HepG2 (cell line): Measurements from ENCODE around the gene CAMK2G. TPM values are rescaled to one million over a fixed set of nuclear protein-coding genes. Genes with fewer than 3 reads are reported as not detected.

ENCODE experiments used
- ATAC-seq: fragments of 200-7000 bp; cut with Tn5 transposase; 3 replicates; pipeline ENCODE4 v1.9.1; 2020; ENCODE audit warnings: mild to moderate bottlenecking, moderate library complexity
- BruUV-seq: library from RNA; stranded (reverse); fragments of 400-500 nt; replicated peaks from 2 replicates; lab custom pipeline; 2021; lab: Mats Ljungman, UMichigan
- CTCF ChIA-PET: fragments of 300-600 bp; formaldehyde crosslinking; extraction: SDS; loops from one replicate; lab custom pipeline; 2021; ENCODE audit warnings: low total read pairs, inconsistent platforms, low intra/inter-chr PET ratio; lab: Yijun Ruan, JAX
- POLR2A ChIA-PET: fragments of 350-600 bp; sonication (Branson Sonifier 250); formaldehyde crosslinking; loops from one replicate; lab custom pipeline; 2020; ENCODE audit warnings: antibody characterized with exemption, inconsistent platforms; lab: Yijun Ruan, JAX
- DNase-seq: peaks from one replicate; pipeline ENCODE4 v3.0.0-alpha.2; 2015; ENCODE audit warnings: low spot score
- FAIRE-seq: peaks from 3 replicates; lab custom pipeline; 2011; peaks lifted over from hg19 to GRCh38; lab: Jason Lieb, UNC
- H2AFZ ChIP-seq: one replicate; pipeline ENCODE4 v1.6.1; 2011; ENCODE audit warnings: low read length, inconsistent platforms
- H3K27ac ChIP-seq: fragments of 300-600 bp; 3 replicates; pipeline ENCODE4 v1.8.0; 2011; ENCODE audit warnings: mixed run types, mild to moderate bottlenecking, mixed read lengths, low read length, inconsistent platforms; ENCODE audit not compliant: insufficient read depth; ENCODE audit errors: extremely low read length
- H3K27me3 ChIP-seq, 2 experiments: fragments of 200-600 bp in 1 of 2; 2 replicates in 1 of 2; 3 replicates in 1 of 2; pipeline versions ENCODE4 v1.6.0 to v1.8.0; 2011; ENCODE audit warnings: low read length in 2 of 2, mild to moderate bottlenecking in 2 of 2, moderate library complexity in 2 of 2, inconsistent platforms in 1 of 2; ENCODE audit not compliant: insufficient read depth in 2 of 2, control insufficient read depth in 1 of 2
- H3K36me3 ChIP-seq, 2 experiments: fragments of 200-600 bp in 1 of 2; replicated peaks in 1 of 2; 2 replicates in 1 of 2; 3 replicates in 1 of 2; pipeline versions ENCODE4 v1.5.1 to v1.8.0; 2011; ENCODE audit warnings: low read length in 2 of 2, inconsistent platforms in 1 of 2; ENCODE audit not compliant: insufficient read depth in 2 of 2, control insufficient read depth in 1 of 2
- H3K4me1 ChIP-seq: 2 replicates; pipeline ENCODE4 v1.5.1; 2012; ENCODE audit warnings: low read length, inconsistent platforms; ENCODE audit not compliant: insufficient read depth
- H3K4me2 ChIP-seq: 2 replicates; pipeline ENCODE4 v1.6.0; 2011; ENCODE audit warnings: low read depth, low read length, inconsistent platforms
- H3K4me3 ChIP-seq, 3 experiments: fragments of 200-600 bp in 1 of 3; sonication (generic), shearing (Covaris generic) in 1 of 3; replicated peaks in 1 of 3; 2 replicates each; pipeline ENCODE4 v1.5.1; 2011 to 2016; ENCODE audit warnings: low read length in 3 of 3, inconsistent platforms in 2 of 3, low read depth in 2 of 3, mild to moderate bottlenecking in 2 of 3, control low read depth in 1 of 3, mixed read lengths in 1 of 3; ENCODE audit not compliant: insufficient read depth in 1 of 3
- H3K79me2 ChIP-seq: one replicate; pipeline ENCODE4 v1.6.1; 2011; ENCODE audit warnings: low read length, inconsistent platforms; ENCODE audit not compliant: insufficient read depth
- H3K9ac ChIP-seq: 2 replicates; pipeline ENCODE4 v1.6.0; 2011; ENCODE audit warnings: mild to moderate bottlenecking, low read depth, low read length, inconsistent platforms; ENCODE audit not compliant: insufficient read depth
- H3K9me3 ChIP-seq: 2 replicates; pipeline ENCODE4 v1.5.1; 2012; ENCODE audit warnings: mild to moderate bottlenecking, low read length
- H4K20me1 ChIP-seq: 2 replicates; pipeline ENCODE4 v1.6.0; 2011; ENCODE audit warnings: inconsistent platforms, mild to moderate bottlenecking, low read length, moderate library complexity; ENCODE audit not compliant: insufficient read depth
- ARID2 ChIP-seq: sonication (generic); formaldehyde crosslinking; IDR thresholded peaks from 2 replicates; pipeline ENCODE4 v1.8.1; 2022; ENCODE audit warnings: mild to moderate bottlenecking, missing genetic modification reagents, borderline replicate concordance
- ATF6 ChIP-seq: sonication (generic); formaldehyde crosslinking; conservative IDR thresholded peaks from 2 replicates; pipeline ENCODE4 v1.4.0; 2020; ENCODE audit warnings: missing genetic modification reagents
- CEBPB ChIP-seq: IDR thresholded peaks from 2 replicates; pipeline ENCODE4 v1.6.1; 2011; ENCODE audit warnings: low read depth, low read length, improper control_type of control experiment, borderline replicate concordance
- CREB1 ChIP-seq, 2 experiments: fragments of 450-650 bp in 1 of 2; IDR thresholded peaks; 2 replicates each; pipeline ENCODE4 v1.6.1; 2016 to 2017; ENCODE audit warnings: control low read depth in 1 of 2, mild to moderate bottlenecking in 1 of 2, missing compliant biosample characterization in 1 of 2, missing genetic modification characterization in 1 of 2
- FUBP1 ChIP-seq: sonication (generic); formaldehyde crosslinking; IDR thresholded peaks from 2 replicates; pipeline ENCODE4 v1.5.1; 2020; ENCODE audit warnings: missing genetic modification reagents, mild to moderate bottlenecking, borderline replicate concordance
- HDAC1 ChIP-seq: sonication (generic); formaldehyde crosslinking; IDR thresholded peaks from 2 replicates; pipeline ENCODE4 v1.5.1; 2020; ENCODE audit warnings: mild to moderate bottlenecking, missing genetic modification reagents
- KAT7 ChIP-seq: IDR thresholded peaks from 2 replicates; pipeline ENCODE4 v1.6.1; 2018; ENCODE audit warnings: borderline replicate concordance, missing compliant biosample characterization
- MAFK ChIP-seq, 2 experiments: IDR thresholded peaks in 1 of 2; conservative IDR thresholded peaks in 1 of 2; 2 replicates each; pipeline ENCODE4 v1.6.1; 2011; ENCODE audit warnings: improper control_type of control experiment in 2 of 2, low read length in 2 of 2
- MXI1 ChIP-seq: IDR thresholded peaks from 3 replicates; pipeline ENCODE4 v1.6.1; 2012; ENCODE audit warnings: low read depth, low read length, inconsistent platforms, borderline replicate concordance
- SNAPC5 ChIP-seq: sonication (generic); formaldehyde crosslinking; IDR thresholded peaks from 2 replicates; pipeline ENCODE4 v1.8.1; 2023; ENCODE audit warnings: mild to moderate bottlenecking, missing genetic modification reagents, borderline replicate concordance
- ZMAT5 ChIP-seq: sonication (generic); formaldehyde crosslinking; IDR thresholded peaks from 2 replicates; pipeline ENCODE4 v1.5.0; 2020; ENCODE audit warnings: mild to moderate bottlenecking, low read depth, missing genetic modification reagents, borderline replicate concordance
- ZNF207 ChIP-seq: fragments of 450-650 bp; IDR thresholded peaks from 2 replicates; pipeline ENCODE4 v1.6.1; 2016; ENCODE audit warnings: antibody characterized with exemption, borderline replicate concordance
- ZNF251 ChIP-seq: sonication (generic); formaldehyde crosslinking; IDR thresholded peaks from 2 replicates; pipeline ENCODE4 v1.9.0; 2021; ENCODE audit warnings: mild to moderate bottlenecking, missing genetic modification reagents
- WGBS: methylation state at CpG from one replicate; pipeline ENCODE4 v1.1.6; 2017; ENCODE audit warnings: low lambda C conversion rate; 5-methylcytosine and 5-hydroxymethylcytosine counted together
- in situ Hi-C: cut with HindIII; loops from 2 replicates; pipeline ENCODE4 v1.10.0; 2017; ENCODE audit warnings: low pct_unique_long_range_greater_than_20kb; ENCODE audit not compliant: extremely low pct_ligation_motif_present
- intact Hi-C: fragments of 100-400 bp; cut with micrococcal nuclease; formaldehyde crosslinking; loops from one replicate; pipeline ENCODE4 v1.10.0; 2022; ENCODE audit not compliant: unreplicated experiment
- polyA plus RNA-seq, 8 experiments: library from polyadenylated mRNA; depleted of rRNA in 3 of 8; stranded (reverse) in 7 of 8; unstranded in 1 of 8; fragments of >200 nt; fragmentation: Illumina TruSeq in 4 of 8; extraction: Trizol in 4 of 8; gene quantifications; 2 replicates each; pipeline versions ENCODE4 v1.2.1 to v1.2.3, GENCODE V29; 2011 to 2016; ENCODE audit warnings: low read depth in 4 of 8, missing spikeins in 1 of 8, mixed read lengths in 1 of 8; ENCODE audit not compliant: insufficient read depth in 1 of 8
- total RNA-seq, 5 experiments: library from RNA; depleted of rRNA; stranded (reverse); fragments of >200 nt; fragmentation: Illumina TruSeq; extraction: Trizol; gene quantifications; 2 replicates each; pipeline ENCODE4 v1.2.3, GENCODE V29; 2016; ENCODE audit warnings: low read depth in 1 of 5

The CAMK2G gene
- total and polyA plus RNA-seq, 2 of the 13 experiments (the other 11 are each of a cell fraction or from before 2014, with no cell fraction given) = 15.9 to 18.8 TPM

GRCh38 chr10:73867126-73867807, 7.1 kb downstream of the CAMK2G start:
- ChIA-PET CTCF (no interaction called here), POLR2A (no interaction called here)
- Histone ChIP-seq H3K27me3 (no peaks in the 10 kb centered on the region), H3K4me3 (no peak overlapping the region), H3K4me1 (peaks cover 12% of the 10 kb centered on the region), H3K36me3 (peaks cover 6 to 37% of the 10 kb centered on the region in 2 experiments; a peak in 3 of 5 replicates), H3K27ac (no peak overlapping the region), H4K20me1 (peaks cover 3% of the 10 kb centered on the region; the same call in 1 of the 2 replicates), H3K9ac (no peak overlapping the region), H2AFZ (no peak overlapping the region)
- ATAC-seq = no peak
- BruUV-seq = no TSS peak
- no peak for DNase-seq
- 94% methylated on average over 10 of the region's 10 CpGs for WGBS
- intact Hi-C loops (no loop called here), in situ Hi-C loops (no loop called here)
- no peak for FAIRE-seq
- TF ChIP-seq SNAPC5 (CRISPR knock-in tag) = no peak
- TF ChIP-seq ARID2 (CRISPR knock-in tag) = no peak
- no peak for TF ChIP-seq CEBPB
- TF ChIP-seq CREB1 (IDR thresholded peaks at IDR 0.05) = no peak
- no peak for TF ChIP-seq CREB1 (CRISPR knock-in tag; IDR thresholded peaks at IDR 0.05)
- TF ChIP-seq ZNF251 = no peak
- no peak for TF ChIP-seq ZNF207
- TF ChIP-seq, all 625 proteins: peak for 0
- no peak overlapping the region for H3K4me2 ChIP-seq
- peaks cover 11% of the 10 kb centered on the region for H3K79me2 ChIP-seq
- no peaks in the 10 kb centered on the region for H3K9me3 ChIP-seq

- H3K4me3 ChIP-seq = no peak overlapping the region
- FAIRE-seq (no peak), ATAC-seq (no peak), DNase-seq (no peak)
- H3K79me2 ChIP-seq = peaks cover 10% of the 10 kb centered on the region
- no peaks in the 10 kb centered on the region for H4K20me1 ChIP-seq
- H3K27me3 ChIP-seq = no peaks in the 10 kb centered on the region
- H3K9me3 ChIP-seq = no peaks in the 10 kb centered on the region
- ChIA-PET POLR2A (no interaction called here), CTCF (no interaction called here)
- peaks cover 5% of the 10 kb centered on the region for H3K4me1 ChIP-seq
- no peak overlapping the region for H2AFZ ChIP-seq
- no peak overlapping the region for H3K4me2 ChIP-seq
- H3K27ac ChIP-seq = no peak overlapping the region
- in situ Hi-C loops = no loop called here
- H3K9ac ChIP-seq = no peak overlapping the region
- BruUV-seq = no TSS peak
- intact Hi-C loops = no loop called here
- peaks cover 6 to 40% of the 10 kb centered on the region in 2 experiments; a peak in 3 of 5 replicates for H3K36me3 ChIP-seq
- 99% methylated on average over 7 of the region's 7 CpGs for WGBS
- TF ChIP-seq ATF6 (CRISPR knock-in tag) (no peak), HDAC1 (CRISPR knock-in tag) (no peak), KAT7 (CRISPR knock-in tag) (no peak), FUBP1 (no peak), ZMAT5 (CRISPR knock-in tag) (no peak), MXI1 (no peak), ZNF207 (no peak), MAFK (conservative IDR thresholded peaks at IDR 0.05 in 1 of 2, IDR thresholded peaks at IDR 0.05 in 1 of 2; ENCODE audit: low read length in 2 of 2) (no peak)
Measured at GRCh38 chr10:73866621-73867020, 7.7 kb downstream of the CAMK2G start.
